B cell (primary cell): ENCODE data around the gene INPP4A. TPM values are rescaled to one million over a fixed set of nuclear protein-coding genes. Genes with fewer than 3 reads are reported as not detected.

ENCODE experiments used
- ATAC-seq: fragments of 200-7000 bp; cut with Tn5 transposase; one replicate; pipeline ENCODE4 v1.10.0; 2021; ENCODE audit warnings: low read depth, mild to moderate bottlenecking, moderate number of reproducible peaks, moderate library complexity
- CTCF ChIA-PET: fragments of 350-600 bp; sonication (Branson Sonifier 250); formaldehyde crosslinking; loops from one replicate; lab custom pipeline; 2021; ENCODE audit warnings: antibody characterized with exemption, inconsistent platforms; lab: Charles Lee
- POLR2A ChIA-PET: fragments of 350-600 bp; sonication (Branson Sonifier 250); formaldehyde crosslinking; loops from one replicate; lab custom pipeline; 2021; ENCODE audit warnings: antibody characterized with exemption; lab: Charles Lee
- DNase-seq: peaks from one replicate; pipeline ENCODE4 v3.0.0; 2013
- H2AFZ ChIP-seq: 2 replicates; pipeline ENCODE4 v1.6.1; 2012; ENCODE audit warnings: mild to moderate bottlenecking, low read depth, low read length; ENCODE audit not compliant: insufficient read depth, poor library complexity, severe bottlenecking
- H3K27ac ChIP-seq, 2 donors: 1 replicate in 1 of 2; 2 replicates in 1 of 2; pipeline ENCODE4 v1.5.1; 2012 to 2013; ENCODE audit warnings: low read length in 2 of 2, mild to moderate bottlenecking in 2 of 2, moderate library complexity in 1 of 2
- H3K27me3 ChIP-seq, 4 experiments: fragments of 200-600 bp in 1 of 4; sonication (generic) in 1 of 4; replicated peaks in 1 of 4; 1 replicate in 2 of 4; 2 replicates in 2 of 4; pipeline versions ENCODE4 v1.6.1 to v1.7.0; 2013 to 2016; ENCODE audit warnings: low read length in 3 of 4, mild to moderate bottlenecking in 2 of 4, mixed read lengths in 1 of 4, moderate library complexity in 1 of 4; ENCODE audit not compliant: insufficient read depth in 4 of 4, control insufficient read depth in 3 of 4; ENCODE audit errors: control extremely low read depth in 1 of 4
- H3K36me3 ChIP-seq, 2 experiments: replicated peaks in 1 of 2; 1 replicate in 1 of 2; 2 replicates in 1 of 2; pipeline versions ENCODE4 v1.6.1 to v1.7.1; 2013; ENCODE audit warnings: low read length in 1 of 2; ENCODE audit not compliant: insufficient read depth in 2 of 2, control insufficient read depth in 1 of 2; ENCODE audit errors: control extremely low read depth in 1 of 2, extremely low read depth in 1 of 2
- H3K4me1 ChIP-seq, 2 donors: fragments of 200-600 bp in 1 of 2; sonication (generic) in 1 of 2; 1 replicate in 1 of 2; 2 replicates in 1 of 2; pipeline versions ENCODE4 v1.5.1 to v1.6.1; 2013 to 2017; ENCODE audit warnings: low read length in 2 of 2; ENCODE audit not compliant: control insufficient read depth in 2 of 2, insufficient read depth in 2 of 2
- H3K4me2 ChIP-seq: replicated peaks from 2 replicates; pipeline ENCODE3; 2012; ENCODE audit warnings: mild to moderate bottlenecking, low read depth, low read length; ENCODE audit not compliant: poor library complexity, severe bottlenecking
- H3K4me3 ChIP-seq, 5 experiments: fragments of 200-600 bp in 1 of 5; sonication (generic) in 1 of 5; 1 replicate in 3 of 5; 2 replicates in 2 of 5; pipeline versions ENCODE4 v1.5.1 to v1.7.0; 2011 to 2016; ENCODE audit warnings: low read length in 4 of 5, mild to moderate bottlenecking in 4 of 5, low read depth in 2 of 5, control low read depth in 1 of 5, moderate library complexity in 1 of 5; ENCODE audit not compliant: insufficient read depth in 1 of 5; ENCODE audit errors: control extremely low read depth in 1 of 5, extremely low read depth in 1 of 5
- H3K79me2 ChIP-seq: fragments of 200-600 bp; sonication (generic); one replicate; pipeline ENCODE4 v1.6.0; 2016; ENCODE audit warnings: low read length; ENCODE audit not compliant: control insufficient read depth, insufficient read depth
- H3K9ac ChIP-seq: fragments of 200-600 bp; sonication (generic); 2 replicates; pipeline ENCODE4 v1.6.1; 2017; ENCODE audit warnings: mild to moderate bottlenecking, low read length, moderate library complexity
- H3K9me3 ChIP-seq, 3 donors: one replicate each; pipeline versions ENCODE4 v1.6.1 to v1.7.1; 2013; ENCODE audit warnings: low read length in 2 of 3; ENCODE audit not compliant: control insufficient read depth in 2 of 3, insufficient read depth in 1 of 3; ENCODE audit errors: control extremely low read depth in 1 of 3
- H4K20me1 ChIP-seq: 2 replicates; pipeline ENCODE4 v1.6.0; 2012; ENCODE audit warnings: mild to moderate bottlenecking, low read length; ENCODE audit not compliant: insufficient read depth, control insufficient read depth, poor library complexity, severe bottlenecking
- H3K27ac Mint-ChIP-seq: one replicate; pipeline ENCODE4 v1.8.0; 2021; ENCODE audit warnings: mixed read lengths
- H3K27me3 Mint-ChIP-seq: one replicate; pipeline ENCODE4 v1.8.0; 2021; ENCODE audit warnings: mixed read lengths
- H3K4me1 Mint-ChIP-seq: one replicate; pipeline ENCODE4 v1.8.0; 2021; ENCODE audit warnings: mixed read lengths
- H3K4me3 Mint-ChIP-seq: one replicate; pipeline ENCODE4 v1.8.0; 2021; ENCODE audit warnings: mixed read lengths
- H3K9me3 Mint-ChIP-seq: one replicate; pipeline ENCODE4 v1.8.0; 2022; ENCODE audit warnings: mixed read lengths; ENCODE audit not compliant: insufficient read depth
- EZH2 ChIP-seq: IDR thresholded peaks from 2 replicates; pipeline ENCODE4 v1.6.1; 2012; ENCODE audit warnings: borderline replicate concordance, low read depth, mild to moderate bottlenecking, moderate library complexity, low read length; ENCODE audit not compliant: insufficient read depth, poor library complexity, severe bottlenecking
- WGBS: methylation state at CpG from one replicate; pipeline ENCODE4 v1.1.5; 2013; ENCODE audit warnings: missing lambda C conversion rate; ENCODE audit not compliant: insufficient coverage; 5-methylcytosine and 5-hydroxymethylcytosine counted together
- intact Hi-C: fragments of 100-400 bp; cut with micrococcal nuclease; formaldehyde crosslinking; loops from one replicate; pipeline ENCODE4 v1.10.0; 2022
- polyA plus RNA-seq: library from polyadenylated mRNA; depleted of rRNA; stranded (reverse); fragments of >200 nt; gene quantifications from 2 replicates; pipeline ENCODE4 v1.2.3, GENCODE V29; 2012
- total RNA-seq, 2 donors: library from RNA; stranded (reverse); fragments of 120-200 nt in 1 of 2; gene quantifications; 1 replicate in 1 of 2; 2 replicates in 1 of 2; pipeline versions ENCODE4 v1.2.3 to v1.2.4, GENCODE V29; 2013 to 2022
- TF ChIP-seq, protein P1 (sequence below): fragments of 200-600 bp; IDR thresholded peaks from one replicate; pipeline ENCODE4 v1.8.0; 2022; ENCODE audit warnings: antibody characterized with exemption, mild to moderate bottlenecking

The INPP4A gene
- total and polyA plus RNA-seq, 2 donors (not counting 1 experiment from before 2014, with no cell fraction given), result 10.7 to 22.5 TPM

DNA sequence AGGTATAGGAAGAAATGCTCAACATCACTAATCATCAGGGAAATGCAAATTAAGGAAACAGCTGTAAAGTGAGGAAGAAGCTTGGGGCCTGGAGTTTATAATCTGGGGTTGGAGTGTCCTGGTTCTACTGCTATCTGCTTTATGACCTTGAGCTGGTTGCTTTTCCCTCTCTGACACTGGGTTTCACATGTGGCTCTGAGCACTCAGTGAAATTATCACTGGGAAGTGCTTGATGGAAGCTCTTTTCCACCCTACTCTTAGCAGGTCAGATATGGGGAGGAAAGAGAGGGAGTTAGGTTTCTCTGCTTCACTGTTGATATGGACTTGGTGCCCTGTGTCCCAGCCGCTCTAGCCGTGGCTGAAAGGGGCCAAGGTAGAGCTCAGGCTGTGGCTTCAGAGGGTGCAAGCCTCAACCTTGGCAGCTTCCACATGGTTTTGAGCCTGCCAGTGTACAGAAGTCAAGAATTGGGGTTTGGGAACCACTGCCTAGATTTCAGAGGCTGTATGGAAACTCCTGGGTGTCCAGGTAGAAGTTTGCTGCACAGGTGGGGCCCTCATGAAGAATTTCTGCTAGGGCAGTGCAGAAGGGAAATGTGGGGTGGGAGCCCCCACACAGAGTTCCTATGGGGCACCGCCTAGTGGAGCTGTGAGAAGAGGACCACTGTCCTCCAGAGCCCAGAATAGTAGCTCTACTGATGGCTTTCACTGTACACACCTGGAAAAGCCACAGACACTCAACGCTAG lies 52.3 kb downstream of the INPP4A start:
- Mint-ChIP-seq H3K27ac (no peak overlapping the region), H3K4me3 (no peak overlapping the region), H3K27me3 (no peaks in the 10 kb centered on the region), H3K4me1 (no peaks in the 10 kb centered on the region), H3K9me3 (peaks cover 14% of the 10 kb centered on the region)
- peaks cover 19% of the 10 kb centered on the region for H3K79me2 ChIP-seq
- no peaks in the 10 kb centered on the region for H3K4me1 ChIP-seq
- H4K20me1 ChIP-seq, result no peaks in the 10 kb centered on the region
- ATAC-seq (no peak), DNase-seq (no peak)
- TF ChIP-seq, protein P1, sequence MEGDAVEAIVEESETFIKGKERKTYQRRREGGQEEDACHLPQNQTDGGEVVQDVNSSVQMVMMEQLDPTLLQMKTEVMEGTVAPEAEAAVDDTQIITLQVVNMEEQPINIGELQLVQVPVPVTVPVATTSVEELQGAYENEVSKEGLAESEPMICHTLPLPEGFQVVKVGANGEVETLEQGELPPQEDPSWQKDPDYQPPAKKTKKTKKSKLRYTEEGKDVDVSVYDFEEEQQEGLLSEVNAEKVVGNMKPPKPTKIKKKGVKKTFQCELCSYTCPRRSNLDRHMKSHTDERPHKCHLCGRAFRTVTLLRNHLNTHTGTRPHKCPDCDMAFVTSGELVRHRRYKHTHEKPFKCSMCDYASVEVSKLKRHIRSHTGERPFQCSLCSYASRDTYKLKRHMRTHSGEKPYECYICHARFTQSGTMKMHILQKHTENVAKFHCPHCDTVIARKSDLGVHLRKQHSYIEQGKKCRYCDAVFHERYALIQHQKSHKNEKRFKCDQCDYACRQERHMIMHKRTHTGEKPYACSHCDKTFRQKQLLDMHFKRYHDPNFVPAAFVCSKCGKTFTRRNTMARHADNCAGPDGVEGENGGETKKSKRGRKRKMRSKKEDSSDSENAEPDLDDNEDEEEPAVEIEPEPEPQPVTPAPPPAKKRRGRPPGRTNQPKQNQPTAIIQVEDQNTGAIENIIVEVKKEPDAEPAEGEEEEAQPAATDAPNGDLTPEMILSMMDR, result no peak
- TF ChIP-seq EZH2, result no peak
- no peaks in the 10 kb centered on the region for H3K27me3 ChIP-seq
- ChIA-PET POLR2A (no interaction called here), CTCF (no interaction called here)
- no peak overlapping the region for H3K4me2 ChIP-seq
- no peaks in the 10 kb centered on the region for H3K36me3 ChIP-seq
- WGBS, result 100% methylated on average over 4 of the region's 4 CpGs
- H3K27ac ChIP-seq, result no peak overlapping the region
- peaks cover 0 to 26% (median 20%) of the 10 kb centered on the region in 3 donors for H3K9me3 ChIP-seq
- no peak overlapping the region for H2AFZ ChIP-seq
- intact Hi-C loops, result no loop called here
- H3K4me3 ChIP-seq, result no peak overlapping the region
- H3K9ac ChIP-seq, result no peak overlapping the region

DNA sequence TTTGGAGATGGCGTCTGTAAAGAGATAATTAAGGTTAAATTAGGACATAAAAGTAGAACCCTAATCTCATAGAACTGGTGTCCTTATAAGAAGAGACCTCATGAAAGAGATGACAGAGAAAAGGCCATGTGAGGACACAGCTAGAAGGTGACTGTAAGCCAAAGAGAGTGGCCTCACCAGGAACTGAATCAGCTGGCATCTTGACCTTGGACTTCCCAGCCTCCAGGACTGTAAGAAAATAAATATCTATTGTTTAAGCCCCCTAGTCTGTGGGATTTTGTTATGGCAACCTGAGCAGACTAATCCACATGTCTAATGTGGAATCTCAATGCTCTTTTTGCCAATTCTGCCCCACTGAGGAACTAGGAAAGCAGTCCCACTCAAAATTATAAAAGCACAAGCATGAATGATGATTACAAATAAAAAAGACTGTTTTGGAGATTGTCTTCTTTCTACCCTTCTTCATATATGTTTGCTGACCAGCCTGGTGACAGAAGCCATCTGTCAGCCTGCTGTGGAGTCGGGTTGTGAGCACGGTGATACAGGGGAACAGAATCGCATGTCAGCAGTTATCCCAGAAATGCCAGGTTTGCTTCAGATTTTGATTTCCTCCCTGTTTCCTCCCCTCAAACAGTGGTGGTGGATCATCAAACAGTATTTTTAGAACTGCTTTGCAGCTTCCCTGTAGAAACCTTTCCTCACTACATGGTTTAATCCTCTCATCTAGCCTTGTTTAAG lies 54.2 kb downstream of the INPP4A start:
- H2AFZ ChIP-seq, result no peak overlapping the region
- Mint-ChIP-seq H3K4me3 (no peak overlapping the region), H3K9me3 (peaks cover 14% of the 10 kb centered on the region), H3K4me1 (no peaks in the 10 kb centered on the region), H3K27me3 (no peaks in the 10 kb centered on the region), H3K27ac (no peak overlapping the region)
- H3K4me2 ChIP-seq, result no peak overlapping the region
- no peaks in the 10 kb centered on the region for H3K36me3 ChIP-seq
- ATAC-seq (no peak), DNase-seq (no peak)
- no peak overlapping the region for H3K9ac ChIP-seq
- no peaks in the 10 kb centered on the region for H4K20me1 ChIP-seq
- TF ChIP-seq EZH2, result no peak
- TF ChIP-seq, protein P1, result no peak
- ChIA-PET POLR2A (no interaction called here), CTCF (no interaction called here)
- H3K79me2 ChIP-seq, result peaks cover 17% of the 10 kb centered on the region
- intact Hi-C loops, result no loop called here
- no peaks in the 10 kb centered on the region for H3K4me1 ChIP-seq
- peaks cover 0 to 26% (median 16%) of the 10 kb centered on the region in 3 donors for H3K9me3 ChIP-seq
- WGBS, result 100% methylated on average over 3 of the region's 4 CpGs
- H3K27me3 ChIP-seq, result no peaks in the 10 kb centered on the region
- no peak overlapping the region for H3K4me3 ChIP-seq
- H3K27ac ChIP-seq, result no peak overlapping the region
